Ovary (tissue), 9 donors: ENCODE measurements around the gene HOXB1. TPM values are rescaled to one million over a fixed set of nuclear protein-coding genes. Genes with fewer than 3 reads are reported as not detected.
"Not testable (repeated sequence)": the region's sequence is repeated elsewhere in the genome, so short reads cannot be mapped to it uniquely, and the experiment has no call there.

ENCODE experiments used
- DNase-seq, 5 donors: peaks; one replicate each; pipeline ENCODE4 v3.0.0-alpha.2; 2019 to 2020
- H3K27ac ChIP-seq, 2 donors: fragments of 200-600 bp; one replicate each; pipeline versions ENCODE4 v1.5.1 to v1.8.0; 2019 to 2022
- H3K27me3 ChIP-seq: fragments of 200-600 bp; one replicate; pipeline ENCODE4 v1.8.0; 2022
- H3K36me3 ChIP-seq: fragments of 200-600 bp; sonication (generic); one replicate; pipeline ENCODE4 v1.5.1; 2019
- H3K4me1 ChIP-seq: one replicate; pipeline ENCODE4 v1.8.1; 2013; ENCODE audit warnings: mild to moderate bottlenecking, moderate library complexity; ENCODE audit not compliant: insufficient read depth
- H3K4me3 ChIP-seq: fragments of 200-600 bp; sonication (generic); one replicate; pipeline ENCODE4 v1.5.1; 2017
- H3K9me3 ChIP-seq, 2 donors: fragments of 200-600 bp in 1 of 2; sonication (generic) in 1 of 2; one replicate each; pipeline versions ENCODE4 v1.5.1 to v1.8.1; 2013 to 2019; ENCODE audit warnings: mild to moderate bottlenecking in 1 of 2, moderate library complexity in 1 of 2
- CTCF ChIP-seq, 3 donors: fragments of 450-650 bp in 2 of 3; fragments of 200-600 bp in 1 of 3; IDR thresholded peaks; one replicate each; pipeline versions ENCODE4 v1.5.1 to v1.8.0; 2016 to 2022; ENCODE audit warnings: antibody characterized with exemption in 3 of 3, mild to moderate bottlenecking in 1 of 3
- EP300 ChIP-seq: sonication (generic); formaldehyde crosslinking; IDR thresholded peaks from one replicate; pipeline ENCODE4 v1.6.1; 2017; ENCODE audit warnings: antibody characterized with exemption
- POLR2A ChIP-seq: fragments of 450-650 bp; IDR thresholded peaks from one replicate; pipeline ENCODE4 v1.6.1; 2017; ENCODE audit warnings: antibody characterized with exemption, mild to moderate bottlenecking, moderate library complexity
- WGBS, 3 donors: extraction: QIAGEN DNeasy Blood & Tissue Kit in 1 of 3; methylation state at CpG; one replicate each; pipeline versions ENCODE4 v1.1.5 to v1.1.7; 2013 to 2017; 5-methylcytosine and 5-hydroxymethylcytosine counted together
- intact Hi-C, 4 donors: fragments of 100-400 bp; cut with DNase I; formaldehyde crosslinking; loops; one replicate each; pipeline versions ENCODE4 v1.11.0 to v1.15.1; 2022 to 2023
- polyA plus RNA-seq, 2 donors: library from polyadenylated mRNA; stranded (reverse); fragments of 200-250 nt in 1 of 2; fragments of 350-450 nt in 1 of 2; fragmentation: Illumina TruSeq in 1 of 2; extraction: RNeasy Lipid Tissue Mini Kit (QIAGEN cat#74804) in 1 of 2; gene quantifications; one replicate each; pipeline ENCODE4 v1.2.3, GENCODE V29; 2013 to 2014
- total RNA-seq, 7 donors: library from RNA; depleted of rRNA in 2 of 7; stranded (reverse); fragments of >200 nt in 2 of 7; fragmentation: NEBNext Ultra II Directional in 3 of 7; extraction: Animal tissue kit (Norgen Biotek cat#: 25700) in 3 of 7; gene quantifications; one replicate each; pipeline versions ENCODE4 v1.1.0 to v1.2.4, GENCODE V29; 2016 to 2023
- donor health status: DM: no; HTN: no; CAD: no; lungs with moderate emphysema.
- donor health status: DM: no; HTN: no; CAD: no.
- donor health status: Bipolar disorder and iron deficiency.
- donor health status: DM: yes; HTN: yes; CAD: no.
- donor health status: DM: no; HTN: no; CAD: no.
- donor health status: DM: yes; HTN: yes; CAD: no.

Gene HOXB1
- total and polyA plus RNA-seq, 9 donors: not detected

- H3K36me3 ChIP-seq: no peaks in the 10 kb centered on the region
- H3K4me3 ChIP-seq: no peak overlapping the region
These were observed 16.9 kb downstream of the HOXB1 start for GRCh38 chr17:48513666-48514455.

DNA sequence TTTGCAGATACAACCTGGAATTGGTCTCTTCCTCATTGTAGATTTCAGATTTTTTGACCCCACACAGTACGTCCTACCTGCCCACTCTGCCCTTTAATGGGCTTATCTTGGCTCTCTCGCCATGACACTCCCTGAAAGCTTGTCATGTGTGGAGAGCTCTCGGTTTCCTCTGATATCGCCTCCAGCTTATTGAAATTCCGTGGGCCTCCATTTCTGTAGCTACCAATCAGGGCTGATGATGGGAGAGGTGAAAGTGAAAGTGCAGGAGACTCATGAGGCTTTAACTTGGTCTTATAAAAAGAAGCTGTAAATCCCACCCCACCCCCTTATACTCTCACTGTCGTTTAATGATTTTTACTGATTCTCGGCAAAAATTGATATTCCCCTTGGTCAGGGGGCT is 17.7 kb downstream of the HOXB1 start:
- no peak overlapping the region for H3K4me3 ChIP-seq
- no peak for TF ChIP-seq CTCF (IDR thresholded peaks at IDR 0.05)
- TF ChIP-seq EP300: no peak
- intact Hi-C loops: no loop called here

More at GRCh38 chr17:48513666-48514455, 16.9 kb downstream of the HOXB1 start:
- H3K4me1 ChIP-seq: no peaks in the 10 kb centered on the region
- no peak overlapping the region for H3K27ac ChIP-seq
- 30 to 60% (median 39%) methylated on average over 6 of the region's 6 CpGs for WGBS, 3 donors
- no peak for DNase-seq
- no peak for TF ChIP-seq EP300
- no peak for TF ChIP-seq POLR2A
- no peak for TF ChIP-seq CTCF (IDR thresholded peaks at IDR 0.05)
- peaks cover 0 to 4% of the 10 kb centered on the region in 2 donors for H3K9me3 ChIP-seq
- no peaks in the 10 kb centered on the region for H3K27me3 ChIP-seq
- intact Hi-C loops: no loop called here

GRCh38 chr17:48510761-48511604 is 19.8 kb downstream of the HOXB1 start:
- WGBS, 3 donors: 67 to 78% (median 73%) methylated on average over 7 of the region's 7 CpGs
- TF ChIP-seq POLR2A (no peak), EP300 (no peak), CTCF (IDR thresholded peaks at IDR 0.05) (no peak)

More for the DNA sequence above, 17.7 kb downstream of the HOXB1 start:
- WGBS, 3 donors: 16 to 41% (median 17%) methylated on average over 7 of the region's 7 CpGs
- Histone ChIP-seq H3K36me3 (no peaks in the 10 kb centered on the region), H3K4me1 (no peaks in the 10 kb centered on the region), H3K27me3 (no peaks in the 10 kb centered on the region), H3K9me3 (peaks cover 0 to 4% of the 10 kb centered on the region in 2 donors), H3K27ac (no peak overlapping the region)
- DNase-seq: no peak

GRCh38 chr17:48510381-48510760 is 20.4 kb downstream of the HOXB1 start:
- TF ChIP-seq EP300 (no peak), CTCF (IDR thresholded peaks at IDR 0.05) (no peak), POLR2A (no peak)
- 91 to 93% (median 92%) methylated on average over 2 of the region's 2 CpGs for WGBS, 3 donors

More at GRCh38 chr17:48510761-48511604, 19.8 kb downstream of the HOXB1 start:
- Histone ChIP-seq H3K4me1 (no peaks in the 10 kb centered on the region), H3K9me3 (peaks cover 0 to 4% of the 10 kb centered on the region in 2 donors), H3K27me3 (no peaks in the 10 kb centered on the region), H3K4me3 (no peak overlapping the region), H3K36me3 (no peaks in the 10 kb centered on the region), H3K27ac (no peak overlapping the region)
- no peak for DNase-seq
- intact Hi-C loops: no loop called here

DNA sequence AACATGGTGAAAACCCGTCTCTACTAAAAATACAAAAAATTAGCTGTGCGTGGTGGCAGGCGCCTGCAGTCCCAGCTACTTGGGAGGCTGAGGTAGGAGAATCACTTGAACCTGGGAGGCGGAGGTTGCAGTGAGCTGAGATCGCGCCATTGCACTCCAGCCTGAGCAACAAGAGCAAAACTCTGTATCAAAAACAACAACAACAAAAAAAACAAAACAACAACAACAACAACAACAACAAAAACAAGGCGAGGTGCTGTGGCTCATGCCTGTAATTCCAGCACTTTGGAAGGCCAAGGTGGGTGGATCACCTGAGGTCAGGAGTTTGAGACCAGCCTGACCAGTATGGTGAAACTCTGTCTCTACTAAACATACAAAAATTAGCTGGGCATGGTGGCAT is 21.1 kb downstream of the HOXB1 start:
- intact Hi-C loops, H3K4me1 ChIP-seq, DNase-seq, H3K4me3 ChIP-seq, H3K27me3 ChIP-seq, H3K36me3 ChIP-seq, H3K9me3 ChIP-seq, H3K27ac ChIP-seq: not testable (repeated sequence)
- WGBS, 3 donors: 92 to 97% (median 93%) methylated on average over 7 of the region's 7 CpGs

More at GRCh38 chr17:48510381-48510760, 20.4 kb downstream of the HOXB1 start:
- no peak for DNase-seq
- peaks cover 0 to 4% of the 10 kb centered on the region in 2 donors for H3K9me3 ChIP-seq
- no peak overlapping the region for H3K27ac ChIP-seq
- H3K4me3 ChIP-seq: no peak overlapping the region
- H3K36me3 ChIP-seq: no peaks in the 10 kb centered on the region
- intact Hi-C loops: no loop called here
- H3K27me3 ChIP-seq: no peaks in the 10 kb centered on the region
- no peaks in the 10 kb centered on the region for H3K4me1 ChIP-seq
